DOHH2 (cell line): ENCODE measurements around the gene ADAMTSL4.

Source experiments
- EZH2phosphoT487 ChIP-seq: fragments of 200-600 bp; sonication (generic); IDR thresholded peaks from 2 replicates; pipeline ENCODE4 v1.6.1; 2017; ENCODE audit warnings: borderline replicate concordance, mild to moderate bottlenecking, antibody characterized with exemption, low read length, moderate library complexity, mixed read lengths
- TF ChIP-seq, protein P1 (sequence below): fragments of 200-600 bp; sonication (generic); IDR thresholded peaks from one replicate; pipeline ENCODE4 v1.5.1; 2014; ENCODE audit warnings: antibody characterized with exemption, mild to moderate bottlenecking, low read depth, low read length; ENCODE audit not compliant: poor library complexity, severe bottlenecking

GRCh38 chr1:150528196-150528595 is 21.0 kb upstream of the ADAMTSL4 start:
- TF ChIP-seq, protein P1, sequence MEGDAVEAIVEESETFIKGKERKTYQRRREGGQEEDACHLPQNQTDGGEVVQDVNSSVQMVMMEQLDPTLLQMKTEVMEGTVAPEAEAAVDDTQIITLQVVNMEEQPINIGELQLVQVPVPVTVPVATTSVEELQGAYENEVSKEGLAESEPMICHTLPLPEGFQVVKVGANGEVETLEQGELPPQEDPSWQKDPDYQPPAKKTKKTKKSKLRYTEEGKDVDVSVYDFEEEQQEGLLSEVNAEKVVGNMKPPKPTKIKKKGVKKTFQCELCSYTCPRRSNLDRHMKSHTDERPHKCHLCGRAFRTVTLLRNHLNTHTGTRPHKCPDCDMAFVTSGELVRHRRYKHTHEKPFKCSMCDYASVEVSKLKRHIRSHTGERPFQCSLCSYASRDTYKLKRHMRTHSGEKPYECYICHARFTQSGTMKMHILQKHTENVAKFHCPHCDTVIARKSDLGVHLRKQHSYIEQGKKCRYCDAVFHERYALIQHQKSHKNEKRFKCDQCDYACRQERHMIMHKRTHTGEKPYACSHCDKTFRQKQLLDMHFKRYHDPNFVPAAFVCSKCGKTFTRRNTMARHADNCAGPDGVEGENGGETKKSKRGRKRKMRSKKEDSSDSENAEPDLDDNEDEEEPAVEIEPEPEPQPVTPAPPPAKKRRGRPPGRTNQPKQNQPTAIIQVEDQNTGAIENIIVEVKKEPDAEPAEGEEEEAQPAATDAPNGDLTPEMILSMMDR, result no peak
- TF ChIP-seq EZH2phosphoT487, result no peak
